Measurements from ENCODE around the gene MROH2A.

Gene MROH2A

DNA sequence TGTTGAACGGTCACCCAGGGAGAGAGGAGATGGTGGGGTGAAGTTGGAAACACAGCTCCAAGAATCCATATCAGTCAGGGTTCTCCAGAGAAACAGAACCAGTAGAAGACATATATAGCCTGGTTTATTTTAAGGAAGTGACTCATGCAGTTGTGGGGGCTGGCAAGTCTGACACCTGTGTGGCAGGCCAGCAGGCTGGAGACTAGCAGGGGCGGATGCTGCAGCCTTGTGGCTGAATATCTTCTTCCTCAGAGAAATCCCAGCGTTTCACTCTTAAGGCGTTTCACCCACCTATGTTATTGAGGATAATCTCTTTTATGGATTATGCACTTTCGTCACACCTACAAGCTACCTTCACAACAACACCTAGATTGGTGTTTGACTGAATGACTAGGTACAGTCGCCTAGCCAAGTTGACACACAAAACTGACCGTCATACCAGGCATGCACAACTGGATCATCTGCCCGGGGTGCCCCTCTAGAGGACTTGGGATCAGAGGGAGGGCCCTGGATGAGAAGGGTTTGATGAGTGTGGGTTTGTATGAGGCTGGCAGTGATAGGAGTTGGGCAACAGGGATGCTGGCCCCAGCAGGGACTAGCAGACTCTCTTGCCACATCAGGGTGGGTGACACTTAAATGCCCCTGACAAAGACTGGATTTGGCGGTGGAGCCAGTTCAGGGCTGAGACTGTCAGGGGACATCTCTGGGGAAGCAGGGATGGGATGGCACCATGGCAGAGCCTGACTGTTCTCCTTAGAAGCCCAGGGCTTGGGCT lies 23.4 kb downstream of the MROH2A start:
- DNase-seq: no peak

DNA sequence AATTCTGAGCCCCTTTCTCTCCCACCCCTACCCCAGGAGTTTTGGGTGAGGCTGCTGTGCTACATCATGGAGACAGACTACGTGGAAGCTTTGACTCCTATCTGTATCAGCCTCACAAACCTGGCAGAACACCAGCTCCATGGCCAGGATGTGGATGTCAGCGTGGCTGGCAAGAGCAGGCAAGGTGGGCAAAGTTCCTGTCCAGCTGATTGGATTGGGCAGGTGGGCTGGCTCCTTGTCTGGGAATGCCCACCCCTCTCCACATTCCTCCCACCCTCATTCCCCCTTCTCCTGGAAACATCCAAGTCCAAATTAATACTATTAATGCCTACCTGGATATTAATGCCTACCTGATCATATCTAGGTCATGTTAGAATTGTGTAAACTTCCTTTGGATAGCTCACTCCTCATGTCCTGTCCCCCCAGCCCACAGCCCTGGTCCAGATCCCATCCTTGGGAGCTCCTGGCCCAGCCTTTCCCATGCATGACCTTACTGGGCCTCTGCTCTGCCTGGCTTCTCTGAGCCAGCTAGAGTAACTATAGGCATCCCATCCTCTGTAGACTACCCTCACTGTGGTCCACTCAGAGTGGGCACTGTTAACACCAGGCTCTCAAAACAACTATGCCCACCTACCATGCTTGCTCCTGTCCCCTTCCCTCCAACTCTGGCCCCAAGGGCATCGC lies 24.1 kb downstream of the MROH2A start:
- no peak for DNase-seq

DNA sequence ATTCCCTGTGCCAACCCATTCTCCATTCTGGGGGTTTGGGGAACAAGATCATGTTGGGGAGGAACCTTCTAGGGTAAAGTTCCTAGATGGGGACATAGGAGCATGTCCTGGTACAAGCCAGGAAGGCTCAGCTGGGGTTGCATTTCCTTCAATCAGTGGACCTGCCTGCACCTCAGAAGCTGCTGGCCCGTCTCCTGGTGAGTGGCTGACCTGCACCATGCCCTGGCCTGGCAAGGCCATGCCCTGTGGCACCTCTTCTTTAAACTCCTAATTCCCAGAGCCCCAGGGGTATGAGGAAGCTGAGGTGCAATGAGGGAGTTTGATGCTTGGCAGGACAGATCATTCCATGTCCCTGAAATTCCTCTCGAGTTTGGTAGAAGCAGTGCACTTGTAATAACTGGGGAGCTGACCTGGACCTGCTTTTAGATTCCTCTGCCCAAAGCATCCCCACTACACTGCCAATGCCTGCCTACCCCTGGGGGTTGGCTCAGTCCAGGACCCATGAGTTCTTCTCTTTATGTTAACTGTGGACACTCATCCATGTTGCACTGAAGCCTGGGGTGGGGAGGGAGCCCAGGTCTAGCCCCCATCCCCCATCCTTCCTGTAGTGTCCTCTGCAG lies 25.3 kb downstream of the MROH2A start:
- no peak for DNase-seq

DNA sequence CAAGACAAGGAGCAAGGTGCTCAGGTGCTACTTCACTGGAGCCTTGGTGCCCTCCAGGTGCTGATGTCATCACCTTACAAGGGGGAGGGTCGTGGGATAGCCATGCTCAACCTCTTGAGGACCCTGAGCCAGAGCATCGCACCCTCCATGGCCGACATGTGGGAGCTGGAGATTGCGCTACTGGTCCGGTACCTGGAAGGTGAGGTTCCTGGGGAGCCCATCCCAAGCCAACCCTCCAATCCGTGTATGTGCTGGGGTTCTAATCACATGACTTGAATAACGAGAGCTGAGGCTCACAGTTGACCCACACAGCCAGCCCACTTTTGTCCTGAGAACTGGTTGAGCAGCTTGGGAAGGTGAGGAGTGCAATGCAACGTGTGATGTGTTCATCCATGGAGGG lies 25.9 kb downstream of the MROH2A start:
- DNase-seq: no peak

DNA sequence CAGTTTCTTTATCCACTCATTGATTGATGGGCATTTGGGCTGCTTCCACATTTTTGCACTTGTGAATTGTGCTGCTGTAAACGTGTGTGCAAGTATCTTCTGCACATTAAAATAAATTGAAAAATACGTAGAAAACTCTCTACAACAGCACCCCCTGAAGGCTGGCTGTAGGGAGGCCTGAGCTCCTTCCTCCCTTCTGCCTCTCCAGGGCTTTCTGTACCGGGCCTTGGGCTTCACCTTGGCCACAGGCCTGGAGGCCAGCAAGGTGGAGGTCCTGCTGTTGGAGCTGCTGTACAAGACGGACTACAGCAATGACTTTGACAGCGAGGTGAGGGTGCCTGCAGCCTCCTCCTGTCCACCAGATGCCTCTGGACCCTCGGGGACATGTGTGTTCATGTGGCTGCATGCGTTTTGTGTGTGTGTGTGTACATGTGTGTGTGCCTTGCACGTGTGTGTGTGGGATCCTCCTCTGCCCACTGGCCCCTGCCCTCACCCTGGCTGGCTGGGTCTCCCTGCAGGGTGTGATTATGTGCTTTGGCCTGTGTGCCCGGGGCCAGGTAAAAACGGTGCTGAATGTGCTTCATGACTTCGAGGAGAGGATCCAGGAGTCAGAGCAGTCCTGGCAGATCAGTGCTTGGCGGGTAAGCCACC lies 29.2 kb downstream of the MROH2A start:
- DNase-seq: no peak

DNA sequence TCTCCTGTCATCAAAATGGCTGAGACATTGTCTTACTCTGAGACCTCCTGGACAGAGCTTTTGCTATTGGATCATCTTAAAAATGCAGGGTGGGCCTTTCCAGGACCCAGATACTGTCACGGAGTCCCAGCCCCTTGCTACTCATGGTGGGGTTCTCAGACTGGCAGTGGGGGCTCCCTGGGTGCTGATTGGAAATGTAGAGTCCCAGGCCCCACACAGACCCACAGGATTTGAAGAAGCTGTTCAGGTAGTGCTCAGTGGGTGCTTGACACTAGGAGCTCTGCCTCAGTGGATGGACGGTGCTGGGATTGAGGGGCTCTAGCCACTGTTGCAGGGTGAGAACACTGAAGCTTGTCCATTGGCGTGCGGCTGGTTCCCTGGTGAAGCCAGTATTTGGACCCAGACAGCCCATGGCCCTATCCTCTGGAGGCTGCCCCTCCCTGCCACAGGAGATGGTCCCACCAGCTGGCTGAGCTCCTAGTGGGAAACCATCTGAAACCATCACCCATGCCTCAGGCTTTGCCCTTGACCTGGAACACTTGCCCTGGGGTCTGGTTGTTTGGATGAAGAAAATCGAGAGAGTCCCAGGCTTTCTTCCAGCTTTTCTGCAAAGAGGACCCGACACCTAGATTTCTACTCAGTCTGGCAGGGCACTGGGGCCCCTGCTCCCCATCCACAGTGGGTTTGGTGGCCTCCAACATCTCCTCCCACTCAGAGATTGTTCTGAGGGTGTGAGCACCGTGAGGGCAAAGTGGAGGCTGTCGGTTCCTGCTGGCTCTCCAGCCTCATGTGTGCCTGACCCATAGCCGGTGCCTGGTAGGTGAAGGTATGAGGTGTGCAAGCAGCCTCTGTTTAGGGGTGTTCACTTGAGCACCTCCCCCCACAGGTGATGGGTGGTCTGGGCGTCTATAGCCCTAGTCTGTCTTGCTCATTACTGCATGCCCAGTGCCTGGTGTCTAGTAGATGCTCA lies 30.1 kb downstream of the MROH2A start:
- DNase-seq: no peak

DNA sequence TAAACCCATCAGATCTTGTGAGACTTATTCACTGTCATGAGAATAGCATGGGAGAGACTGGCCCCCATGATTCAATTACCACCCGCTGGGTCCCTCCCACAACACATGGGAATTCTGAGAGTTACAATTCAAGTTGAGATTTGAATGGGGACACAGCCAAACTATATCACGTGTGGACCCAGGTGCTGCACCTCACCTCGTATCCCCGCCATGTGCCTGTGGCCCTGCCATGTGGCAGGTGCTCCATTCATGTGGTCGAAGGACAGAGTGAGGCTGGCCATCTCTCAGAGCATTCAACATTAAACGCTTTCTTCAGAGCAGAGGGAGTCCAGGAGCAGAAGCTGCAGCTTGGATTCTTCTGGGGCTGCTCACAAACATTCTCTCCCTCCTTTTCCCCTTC lies 32.3 kb downstream of the MROH2A start:
- DNase-seq: no peak

DNA sequence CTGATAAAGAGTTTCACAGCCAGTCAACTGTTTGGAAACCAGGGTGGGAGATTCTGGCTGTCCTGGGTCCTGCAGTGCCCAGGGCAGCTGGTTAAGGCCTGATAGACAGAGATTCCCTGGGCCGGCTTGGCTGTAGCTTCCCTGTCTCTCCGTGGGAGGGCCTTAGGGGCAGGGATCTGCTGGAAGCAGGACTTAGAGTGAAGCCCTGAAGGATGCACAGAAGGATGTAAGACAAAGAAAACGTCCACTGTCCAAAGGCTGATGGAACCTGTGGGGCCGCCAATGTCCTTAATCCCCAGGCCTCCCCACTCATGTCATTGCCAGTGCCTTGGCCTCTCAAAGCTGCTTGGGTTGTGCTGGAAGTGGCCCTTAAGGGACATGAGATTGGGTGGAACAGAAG lies 33.0 kb downstream of the MROH2A start:
- DNase-seq: no peak

DNA sequence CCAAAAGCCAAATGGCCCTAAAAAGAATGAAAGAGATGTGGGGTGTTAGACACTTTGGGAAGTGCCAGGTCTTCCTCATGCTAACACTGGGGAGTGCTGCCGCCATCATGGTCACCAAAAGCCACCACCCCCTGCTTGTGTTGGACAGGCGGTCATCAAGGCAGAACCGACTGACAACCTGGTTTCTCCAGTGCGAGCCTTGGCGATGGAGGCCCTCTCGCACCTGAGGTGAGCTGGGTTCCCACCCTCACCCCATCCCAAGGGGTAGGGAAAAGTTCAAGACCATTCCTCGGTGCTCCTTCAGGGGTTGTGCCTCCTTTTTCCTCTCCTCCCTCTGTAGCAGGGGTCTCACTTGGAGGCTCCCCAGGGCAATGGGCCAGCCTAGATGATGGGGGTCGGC lies 33.6 kb downstream of the MROH2A start:
- no peak for DNase-seq

DNA sequence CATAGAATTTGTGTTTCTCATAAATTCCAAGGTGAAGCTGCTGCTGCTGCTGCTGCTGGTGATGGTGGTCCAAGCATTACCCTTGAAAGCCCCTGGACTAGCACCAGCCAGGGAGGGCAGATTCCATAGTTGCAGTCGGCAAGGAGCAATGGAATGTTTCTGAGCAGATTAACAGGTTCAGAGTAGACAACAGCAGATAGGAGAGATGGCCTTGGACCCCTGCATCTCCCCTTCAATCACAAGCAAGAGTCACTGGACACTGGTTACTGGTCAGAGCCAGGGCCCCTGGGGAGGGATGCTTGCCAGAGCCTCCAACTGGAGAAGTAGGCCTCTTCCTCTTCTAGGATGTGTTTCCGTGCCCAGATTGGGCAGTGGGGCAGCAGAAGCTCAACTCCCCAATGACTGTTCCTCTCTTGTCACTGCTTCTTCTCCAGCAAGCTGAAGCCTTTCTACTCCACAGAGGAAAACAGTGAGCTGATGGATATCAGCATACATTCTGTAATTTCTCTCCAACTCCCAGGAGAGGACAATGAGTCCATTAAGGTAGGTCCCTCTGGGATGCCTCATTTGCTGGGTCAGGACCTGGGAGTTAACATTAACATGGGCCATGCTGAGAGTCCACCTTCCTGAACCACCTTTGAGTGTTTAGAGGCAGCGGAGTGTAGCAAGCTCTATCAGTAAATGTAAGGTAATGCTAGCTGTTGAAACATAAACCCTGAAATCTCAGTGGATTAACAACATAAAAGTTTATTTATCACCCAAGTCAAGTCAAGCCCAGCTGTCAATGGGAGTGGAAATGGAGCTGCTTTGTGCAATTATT lies 35.3 kb downstream of the MROH2A start:
- no peak for DNase-seq

DNA sequence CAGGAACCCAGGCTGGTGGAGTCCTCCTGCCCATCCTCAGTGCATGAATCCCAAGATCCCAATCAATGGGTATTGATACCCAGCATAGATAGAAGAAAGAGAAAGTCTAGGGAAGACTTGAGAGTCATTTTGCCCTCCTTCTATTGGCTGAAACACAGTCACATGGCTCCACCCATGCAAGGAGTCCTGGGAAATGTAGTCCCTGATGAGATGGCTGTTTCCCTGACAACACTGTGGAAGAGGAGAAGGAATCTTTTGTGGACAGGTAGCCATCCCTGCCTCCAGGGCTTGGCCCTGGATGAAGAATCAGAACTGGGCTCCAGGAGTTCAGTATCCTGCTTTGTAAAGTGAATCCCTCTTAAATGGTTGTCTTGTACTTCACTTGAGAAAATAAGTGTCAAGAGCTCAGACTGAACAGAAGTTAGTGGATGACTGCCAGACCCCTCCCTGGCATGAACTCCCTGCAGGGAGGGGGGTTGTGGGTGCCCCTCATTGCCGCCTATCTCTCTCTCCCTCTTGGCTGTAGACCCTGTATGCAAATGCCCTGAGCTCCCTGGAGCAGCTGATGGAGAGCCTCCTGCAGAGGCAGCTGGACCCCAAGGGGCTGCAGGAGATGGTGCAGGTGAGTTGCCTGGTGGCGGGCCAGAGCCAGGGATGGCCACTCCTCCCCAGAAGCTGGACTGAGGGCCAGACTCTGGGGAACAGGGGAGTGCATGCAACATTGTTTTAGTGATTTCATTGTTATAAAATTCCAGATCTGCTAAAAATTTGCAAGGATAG lies 36.1 kb downstream of the MROH2A start:
- DNase-seq: no peak

DNA sequence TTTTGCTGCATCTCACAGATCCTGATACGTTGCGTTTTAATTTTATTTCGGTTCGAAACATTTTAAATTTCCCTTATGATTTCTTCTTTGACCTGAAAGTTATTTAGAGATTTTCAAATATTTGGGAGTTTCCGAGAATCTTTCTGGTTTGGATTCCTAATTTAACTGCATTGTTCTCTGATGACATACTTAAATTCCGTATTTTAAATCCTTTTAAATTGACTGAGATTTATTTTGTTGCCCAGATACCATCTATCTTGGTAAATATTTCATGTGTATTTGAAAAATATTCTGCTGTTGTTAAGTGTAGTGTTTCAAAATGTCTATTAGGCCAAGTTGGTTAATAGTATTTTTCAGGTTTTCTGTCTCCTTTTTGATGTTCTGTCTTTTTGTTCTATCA lies 37.7 kb downstream of the MROH2A start:
- no peak for DNase-seq

DNA sequence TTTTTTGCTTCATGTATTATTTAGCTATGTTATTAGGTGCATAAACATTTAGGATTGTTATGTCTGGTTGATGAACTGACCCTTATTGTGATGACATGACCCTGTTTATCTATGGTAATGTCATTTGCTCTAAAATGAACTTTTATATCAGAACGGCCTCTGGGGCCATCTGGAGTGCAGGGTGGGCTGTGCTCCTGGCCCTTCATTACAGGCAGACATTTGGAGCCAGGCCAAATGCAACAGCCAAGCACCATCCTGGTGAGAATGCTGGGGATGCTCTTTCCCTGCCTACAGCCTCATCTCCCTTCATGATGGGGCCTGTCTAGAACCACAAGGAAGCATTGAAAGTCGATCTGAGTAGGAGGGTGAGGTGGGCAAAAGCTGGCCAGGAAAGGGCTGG lies 38.2 kb downstream of the MROH2A start:
- DNase-seq: no peak

DNA sequence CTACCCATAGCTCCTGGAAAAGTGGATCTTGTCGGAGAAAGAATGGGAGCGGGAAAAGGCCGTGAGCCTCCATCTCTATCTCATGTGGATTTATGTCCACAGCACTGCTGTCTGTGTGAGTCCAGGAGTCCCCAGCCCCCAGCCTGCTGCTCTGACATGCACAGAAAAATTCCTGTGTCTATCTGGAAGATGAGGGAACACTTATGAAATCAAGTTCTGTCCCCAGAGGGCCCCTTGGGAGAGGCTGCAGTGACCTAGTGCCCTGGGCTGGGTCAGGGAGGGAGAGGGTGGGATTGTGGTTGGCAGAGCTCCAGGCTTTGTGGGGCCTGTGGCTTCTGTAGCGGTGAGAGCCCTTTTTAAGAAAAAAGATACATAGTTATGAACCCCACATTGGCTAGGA lies 38.6 kb downstream of the MROH2A start:
- no peak for DNase-seq

DNA sequence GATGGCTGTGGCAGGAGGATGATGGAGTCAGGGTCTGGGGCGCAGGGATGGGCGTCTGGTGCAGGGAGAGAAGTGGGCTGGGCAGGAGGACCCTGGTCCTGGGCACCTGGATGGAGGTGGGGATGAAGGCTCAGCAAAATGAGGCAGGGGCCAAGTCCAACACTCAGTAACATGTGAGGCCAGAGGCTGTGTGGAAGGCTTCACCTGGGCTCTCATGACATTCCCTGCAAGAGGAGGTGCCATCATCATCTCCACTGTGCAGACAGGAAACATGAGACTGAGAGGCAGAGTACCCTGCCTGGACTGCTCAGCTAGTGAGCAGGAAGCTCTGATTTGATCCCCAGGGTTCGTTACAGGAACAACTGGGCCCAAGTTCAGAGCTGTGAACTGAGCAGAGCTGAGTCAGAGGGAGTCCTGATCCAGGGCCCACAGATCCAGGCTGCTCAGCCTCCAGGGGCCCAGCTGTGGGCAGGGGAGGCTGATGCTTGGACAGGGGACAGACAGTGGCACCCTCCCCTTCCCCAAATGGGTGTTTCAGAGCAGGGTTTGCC lies 39.3 kb downstream of the MROH2A start:
- no peak for DNase-seq

DNA sequence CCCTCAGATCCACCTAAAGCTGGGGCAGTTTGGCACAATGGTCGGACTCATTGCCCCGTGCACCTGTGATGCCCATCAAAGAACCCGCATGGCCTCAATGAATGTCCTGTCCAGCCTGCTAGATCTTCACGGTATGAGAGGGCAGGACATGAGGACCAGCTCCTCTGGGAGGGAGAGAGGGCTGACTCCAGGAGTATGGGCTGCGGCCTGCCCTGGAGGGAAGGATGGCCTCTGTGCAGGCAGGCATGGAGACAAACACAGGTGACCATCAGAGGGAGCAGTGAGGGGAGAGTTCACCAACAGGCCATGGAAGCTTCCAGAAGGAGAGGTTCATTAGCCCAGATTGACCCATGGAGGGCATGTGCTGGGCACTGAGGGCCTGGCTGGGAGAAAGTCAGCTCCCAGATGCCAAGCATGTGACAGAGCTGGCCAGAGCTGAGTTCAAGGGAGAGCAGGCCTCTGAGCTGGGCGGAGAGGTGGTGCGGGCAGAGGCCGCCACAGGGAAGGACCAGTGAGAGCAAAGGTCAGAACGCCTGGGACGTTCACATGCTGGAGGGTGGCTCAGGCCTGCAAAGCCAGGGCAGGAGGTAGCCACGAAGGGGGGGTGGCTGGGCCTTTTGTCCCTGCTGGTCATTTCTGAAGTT lies 40.0 kb downstream of the MROH2A start:
- DNase-seq: no peak

DNA sequence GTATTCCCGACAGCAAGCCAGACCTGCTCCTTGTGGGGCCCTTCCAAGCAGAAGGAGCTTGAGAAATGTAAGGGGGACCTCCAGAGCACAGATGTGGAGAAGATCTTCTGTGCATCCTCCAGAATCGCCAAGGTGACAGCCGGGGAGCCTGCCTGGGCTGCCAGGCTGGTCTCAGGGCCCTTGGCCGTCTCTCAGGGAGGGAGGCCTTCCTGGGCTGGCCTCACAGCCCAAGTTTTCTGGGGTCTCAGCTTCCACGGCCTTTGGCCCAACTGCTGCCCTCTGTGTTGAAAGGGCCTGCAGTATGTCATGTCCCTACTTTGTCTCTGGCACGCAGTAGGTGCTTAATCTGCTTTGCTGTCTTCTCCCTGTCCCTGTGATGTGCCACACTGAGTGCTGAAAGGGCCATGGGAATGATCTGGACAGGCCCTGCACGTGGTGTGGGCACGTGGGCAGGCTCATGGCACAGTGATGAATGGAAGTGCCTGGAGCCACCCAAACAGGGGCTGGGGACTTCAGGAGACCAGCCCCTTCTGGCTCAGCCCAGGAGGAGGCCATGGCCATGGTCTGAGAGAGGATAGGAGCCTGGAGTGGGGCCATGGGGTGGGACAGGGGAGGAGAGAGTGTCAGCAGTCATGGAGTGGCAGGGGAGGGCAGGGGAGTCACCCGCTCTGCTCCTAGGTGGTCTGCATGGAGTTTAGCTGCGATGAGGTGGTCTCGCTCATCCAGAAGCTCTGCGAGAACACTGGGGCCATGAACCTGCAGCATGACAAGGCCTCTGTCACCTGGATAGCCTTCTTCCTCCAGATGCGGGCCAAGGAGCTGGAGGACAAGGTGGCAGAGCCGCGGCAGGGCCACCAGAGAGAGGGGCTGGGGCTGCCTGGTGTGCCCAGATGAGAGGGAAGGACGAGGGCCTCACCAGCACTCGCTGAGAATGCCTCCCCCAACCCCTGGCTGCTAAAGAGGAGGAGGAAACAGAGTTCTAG lies 40.8 kb downstream of the MROH2A start:
- no peak for DNase-seq

DNA sequence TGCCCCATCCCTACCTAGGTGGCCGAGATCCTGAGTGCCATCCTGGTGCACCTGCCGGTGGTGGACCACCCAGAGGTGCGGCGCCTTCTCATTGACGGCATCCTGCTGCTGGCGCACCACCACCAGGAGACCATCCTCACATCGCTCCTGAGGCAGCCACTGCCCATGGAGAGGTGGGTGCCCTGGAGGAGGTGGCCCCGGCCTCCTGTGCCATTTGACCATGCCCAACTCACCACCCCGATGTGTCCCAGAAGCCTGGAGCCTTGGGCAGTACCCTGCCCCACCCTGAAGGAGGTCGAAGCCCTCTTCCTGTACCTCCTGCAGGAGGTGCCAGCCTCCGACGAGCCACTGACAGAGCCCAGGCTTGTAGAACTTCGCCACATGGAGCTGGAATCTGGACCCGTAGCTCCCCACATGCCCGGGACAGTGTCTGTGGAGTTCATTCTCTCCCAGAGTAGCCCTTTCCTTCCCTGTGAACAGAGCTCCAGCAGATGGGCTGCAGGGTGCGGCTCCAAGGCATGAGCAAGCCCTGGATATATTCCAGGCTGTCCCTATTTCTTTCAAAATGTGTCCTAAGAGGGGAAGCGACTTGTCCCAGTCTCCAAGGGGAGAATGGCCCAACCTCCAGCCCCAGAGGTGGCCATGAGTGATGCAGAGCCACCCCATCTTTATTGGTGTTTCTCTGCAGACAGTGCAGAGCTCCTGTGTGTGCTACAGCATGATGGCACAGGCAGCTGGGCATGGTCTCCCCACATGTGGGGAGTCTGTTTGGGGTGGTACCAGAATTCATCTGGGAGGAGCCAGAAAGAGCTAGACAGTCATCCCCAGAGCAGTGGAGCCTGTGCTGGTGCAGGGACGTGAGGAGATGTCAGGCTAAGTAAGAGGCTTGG lies 42.0 kb downstream of the MROH2A start:
- DNase-seq: no peak

Data from EL (cell line).